Stimulated activated CD4-positive, alpha-beta T cell treated with anti-CD3 and anti-CD28 coated beads, Interleukin-2, amount 100 ng/mL, for 24 hours (primary cell): ENCODE measurements around the gene SV2A.
"Not testable (repeated sequence)": the region's sequence is repeated elsewhere in the genome, so short reads cannot be mapped to it uniquely, and the experiment has no call there.

Experiments used
- DNase-seq, 2 donors: peaks; one replicate each; pipeline ENCODE4 v3.0.0-alpha.2; 2020

Gene SV2A

GRCh38 chr1:149927563-149928400, 10.1 kb upstream of the SV2A start, which contains the start of gene SF3B4:
TSS of gene SF3B4 (minus strand) at chr1:149927803. CDS start at chr1:149927759, 44 bp downstream.
- peak; percentile 95 to 96 for DNase-seq

DNA sequence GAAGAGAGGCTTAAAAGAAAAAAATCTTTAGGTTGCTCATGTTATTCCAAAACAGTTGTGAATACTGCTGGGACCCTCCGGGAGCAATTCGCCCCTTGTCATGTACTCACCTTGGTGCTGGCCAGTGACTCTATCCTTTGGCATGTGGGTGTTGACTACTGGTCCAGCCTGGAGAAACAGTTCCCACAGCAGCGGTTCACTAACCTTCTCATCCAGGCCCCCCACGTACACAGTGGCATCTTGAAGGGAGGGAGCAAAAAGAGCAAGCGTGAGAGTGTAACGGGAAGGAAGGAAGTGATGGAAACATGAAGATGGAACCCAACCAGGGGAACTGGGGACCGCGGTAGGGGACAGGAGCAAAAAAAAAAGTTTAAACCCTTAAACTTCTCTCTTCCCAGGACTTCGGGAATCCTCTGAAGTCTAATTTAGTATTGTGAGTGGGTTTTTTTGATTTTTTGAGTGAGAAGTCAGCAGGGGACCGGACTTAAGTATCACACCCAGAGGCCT, 9.5 kb upstream of the SV2A start:
- DNase-seq = no peak

DNA sequence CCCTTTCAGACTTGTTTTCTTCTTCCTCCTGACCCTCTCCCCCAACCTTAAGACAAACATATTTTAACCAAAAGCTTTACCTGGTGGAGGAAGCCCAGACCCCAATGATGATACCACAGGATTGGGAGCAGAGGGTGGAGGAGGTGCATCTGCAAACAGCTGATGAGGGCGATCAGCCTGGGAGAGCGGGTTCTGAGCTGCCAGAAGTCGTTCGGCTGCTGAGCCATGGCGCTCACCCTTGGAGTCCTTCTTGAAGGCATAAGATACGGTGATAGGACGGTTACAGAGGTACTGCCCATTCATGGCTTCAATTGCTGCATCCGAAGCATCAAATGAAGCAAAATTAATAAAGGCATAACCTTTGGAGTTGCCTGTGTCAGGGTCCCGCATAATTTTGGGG, 8.7 kb upstream of the SV2A start:
- DNase-seq = no peak

DNA sequence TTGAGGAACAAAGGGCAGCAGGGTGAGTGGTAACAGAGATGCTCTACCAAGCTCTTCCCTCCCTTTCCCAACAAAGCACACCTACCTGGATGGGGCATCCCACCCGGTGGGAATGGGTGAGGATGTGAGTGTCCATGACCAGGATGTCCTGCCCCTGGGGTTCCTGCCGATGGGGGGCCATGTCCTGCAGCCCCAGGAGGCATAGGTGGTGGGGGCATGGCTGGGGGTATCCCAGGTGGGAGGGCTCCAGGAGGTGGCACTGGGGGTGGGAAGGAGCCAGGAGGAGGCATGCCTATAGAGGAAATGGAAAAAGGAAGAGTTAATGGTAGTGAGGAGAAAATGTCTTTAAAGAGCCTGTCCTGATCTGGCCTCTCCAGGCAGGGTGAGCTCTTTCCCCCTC, 8.1 kb upstream of the SV2A start:
- no peak for DNase-seq

GRCh38 chr1:149925345-149925744, 7.7 kb upstream of the SV2A start:
- DNase-seq = no peak

GRCh38 chr1:149923626-149924025, 6.0 kb upstream of the SV2A start:
- DNase-seq = no peak

DNA sequence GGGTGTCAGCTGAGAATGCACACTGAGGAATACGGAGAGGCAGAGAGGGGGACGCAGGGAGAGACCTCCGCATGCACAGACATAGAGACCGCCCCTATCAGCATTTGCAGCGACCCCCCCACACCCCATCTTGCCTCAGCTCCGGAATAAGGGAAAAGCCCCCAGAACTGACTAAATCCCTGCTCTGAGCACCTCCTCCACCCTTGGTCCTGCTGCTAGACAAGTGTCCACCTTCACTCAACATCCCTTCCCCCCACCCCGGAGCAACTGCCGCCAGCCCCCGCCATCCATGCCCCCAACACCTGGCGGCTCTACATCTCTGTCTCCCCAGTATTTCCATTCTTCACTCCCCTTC, 769 bp downstream of the SV2A start:
- no peak for DNase-seq

- no peak for DNase-seq
These were observed 1.3 kb downstream of the SV2A start for GRCh38 chr1:149916193-149916897.

DNA sequence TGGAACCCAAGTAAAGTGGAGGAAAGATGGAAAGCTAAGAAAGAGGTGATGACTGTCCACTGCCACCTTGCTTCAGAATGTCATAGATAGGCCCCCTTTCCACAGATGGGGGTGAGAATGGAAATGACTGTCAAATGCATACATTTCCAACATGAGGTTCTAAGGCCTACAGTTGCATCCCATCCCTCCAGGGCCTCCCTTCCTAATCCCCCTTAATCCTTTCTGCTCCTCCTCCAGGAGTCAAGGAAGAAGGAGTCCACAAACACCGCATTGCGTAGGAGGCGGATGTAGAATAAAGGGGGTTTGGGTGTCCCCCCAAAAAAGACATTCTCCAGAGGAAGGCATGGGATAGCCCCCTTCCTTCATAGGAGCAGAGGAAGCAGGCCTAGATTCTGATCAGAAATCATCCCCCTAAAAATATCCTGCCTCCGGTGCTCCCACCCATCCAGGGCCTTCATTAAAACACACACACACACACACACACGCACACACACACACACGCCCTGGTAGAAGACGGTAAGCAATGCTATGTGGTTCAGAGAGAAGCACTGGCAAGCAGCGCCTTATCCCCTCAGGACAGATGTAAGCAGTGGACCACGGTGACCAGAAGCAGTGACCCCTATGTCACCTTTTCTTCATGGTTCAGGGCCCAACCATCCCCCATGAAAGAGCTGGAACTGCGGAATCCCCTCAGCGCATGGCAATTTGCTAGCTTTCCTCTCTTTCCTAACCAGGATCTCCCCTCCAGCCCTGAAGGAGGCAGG, 2.0 kb downstream of the SV2A start:
- DNase-seq = no peak

GRCh38 chr1:149914545-149914944, 3.1 kb downstream of the SV2A start:
- DNase-seq = no peak

GRCh38 chr1:149906570-149907075, 11.0 kb downstream of the SV2A start:
- DNase-seq = no peak

DNA sequence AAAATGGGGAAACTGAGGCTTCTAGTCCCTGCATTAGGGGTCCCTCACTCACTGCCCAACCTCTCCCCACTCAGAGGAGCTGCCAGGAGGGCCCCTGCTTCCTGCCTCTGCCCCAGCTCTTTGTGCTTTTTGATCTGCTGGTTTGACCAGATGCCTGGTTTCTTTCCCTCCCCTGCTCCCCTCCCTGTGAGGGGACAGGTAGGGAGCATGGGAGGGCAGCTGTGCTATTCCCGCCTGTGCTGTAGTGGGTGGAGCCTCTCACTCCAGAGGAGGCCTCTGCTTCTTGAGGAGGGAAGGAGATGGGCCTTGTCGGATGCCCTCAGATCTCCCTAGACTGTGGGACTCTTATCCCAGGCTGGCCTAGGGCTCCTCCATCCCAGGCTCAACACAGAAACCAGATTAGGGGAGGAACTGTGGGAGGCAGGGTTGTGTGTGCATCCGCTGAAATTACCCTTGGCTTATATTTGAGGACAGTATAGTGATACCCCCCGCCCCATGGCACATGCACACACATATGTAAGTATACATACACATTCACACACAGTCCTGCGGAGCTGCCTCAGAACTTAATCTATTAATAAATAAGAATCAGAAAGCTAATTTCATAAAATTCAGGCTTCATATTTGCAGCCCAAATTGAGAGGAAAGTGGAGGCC, 13.7 kb downstream of the SV2A start:
- no peak for DNase-seq

- peak; percentile 82 to 83 for DNase-seq
These were observed 18.0 kb downstream of the SV2A start, which contains the start of gene BOLA1 for GRCh38 chr1:149899460-149900284. TSS of gene BOLA1 (plus strand) at chr1:149899568. CDS start at chr1:149900060, 492 bp downstream.

GRCh38 chr1:149896575-149896974, 21.1 kb downstream of the SV2A start:
- no peak for DNase-seq

DNA sequence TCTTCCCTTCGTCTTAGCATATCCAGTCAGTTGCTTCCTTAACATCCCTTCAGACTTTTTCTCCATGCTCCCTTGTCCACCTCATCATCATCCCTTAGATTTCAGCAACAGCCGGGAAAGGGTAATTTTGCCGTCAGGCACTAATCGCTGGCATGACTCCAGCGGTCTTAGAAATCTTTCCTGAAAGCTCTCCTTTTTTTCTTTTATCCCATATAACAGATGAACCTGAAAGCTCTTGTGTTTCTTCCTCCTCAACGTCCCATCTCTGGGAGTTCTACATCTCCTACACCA, 28.7 kb downstream of the SV2A start:
- no peak for DNase-seq

- peak; percentile 79 to 85 for DNase-seq
These were observed 29.2 kb downstream of the SV2A start for GRCh38 chr1:149888247-149888998.

DNA sequence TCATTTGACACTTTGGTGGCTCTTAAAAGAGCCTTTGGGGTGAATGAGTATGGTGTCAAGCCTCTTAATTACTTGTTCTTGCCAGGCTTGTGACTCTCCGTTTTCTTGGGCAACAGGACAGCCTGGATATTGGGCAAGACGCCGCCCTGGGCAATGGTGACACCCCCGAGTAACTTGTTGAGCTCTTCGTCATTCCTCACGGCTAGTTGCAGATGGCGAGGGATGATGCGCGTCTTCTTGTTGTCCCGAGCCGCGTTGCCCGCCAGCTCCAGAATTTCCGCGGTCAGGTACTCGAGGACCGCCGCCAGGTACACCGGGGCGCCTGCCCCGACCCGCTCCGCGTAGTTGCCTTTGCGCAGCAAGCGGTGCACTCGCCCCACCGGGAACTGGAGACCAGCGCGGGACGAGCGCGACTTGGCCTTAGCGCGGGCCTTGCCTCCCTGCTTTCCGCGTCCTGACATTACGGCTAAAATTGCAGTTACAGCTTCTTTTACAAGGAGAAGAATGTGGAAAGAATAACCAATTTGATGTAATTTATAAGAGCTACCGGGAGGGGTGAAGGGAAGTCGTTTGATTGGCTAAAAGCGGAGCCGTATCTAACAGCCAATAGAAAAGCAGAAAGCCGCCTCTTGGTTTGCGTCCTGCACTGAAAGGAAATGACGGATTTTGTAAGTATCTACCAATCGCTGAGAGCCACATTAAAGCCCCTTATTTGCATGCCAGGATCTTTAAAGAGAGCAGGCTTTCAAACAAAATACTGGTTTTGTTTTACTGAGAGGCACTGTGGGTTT, 30.0 kb downstream of the SV2A start:
- peak; percentile 71 for DNase-seq

GRCh38 chr1:149887196-149887455, 30.5 kb downstream of the SV2A start:
- DNase-seq = not testable (repeated sequence)

GRCh38 chr1:149886396-149887195, 31.0 kb downstream of the SV2A start:
- DNase-seq = peak; percentile 77 to 83

GRCh38 chr1:149886121-149886395, 31.6 kb downstream of the SV2A start:
- not testable (repeated sequence) for DNase-seq
